ENCODE results near the gene ATP10D. TPM values are rescaled to one million over a fixed set of nuclear protein-coding genes. Genes with fewer than 3 reads are reported as not detected.

The ATP10D gene
- total and polyA plus RNA-seq, 9 of the 15 experiments (the other 6 are each of a cell fraction or from before 2014, with no cell fraction given) = 0.10 to 0.36 (median 0.19) TPM; not detected in 1

- H3K36me3 ChIP-seq (ENCODE audit: control insufficient read depth, insufficient read depth, low read length) = no peaks in the 10 kb centered on the region
- no peak overlapping the region for H3K4me2 ChIP-seq (ENCODE audit: insufficient read depth, low read length)
- ATAC-seq (no peak), FAIRE-seq (no peak), DNase-seq (ENCODE audit: extremely low read depth in 1 of 4, low spot score in 3 of 4) (no peak)
- no peak overlapping the region for H3K9ac ChIP-seq (ENCODE audit: insufficient read depth in 1 of 2, low read depth in 2 of 2, low read length in 2 of 2)
- TF ChIP-seq JUN (IDR thresholded peaks at IDR 0.05; ENCODE audit: borderline replicate concordance, low read depth, low read length) (no peak), JUN (CRISPR knock-in tag; IDR thresholded peaks at IDR 0.05; ENCODE audit: borderline replicate concordance) (no peak), ZBTB17 (CRISPR knock-in tag; IDR thresholded peaks at IDR 0.05) (no peak), ETV5 (CRISPR knock-in tag; IDR thresholded peaks at IDR 0.05; ENCODE audit: low read depth) (no peak), BACH1 (tag; IDR thresholded peaks at IDR 0.05) (no peak), CBX1 (IDR thresholded peaks at IDR 0.05; ENCODE audit: low read depth) (no peak), XRCC4 (IDR thresholded peaks at IDR 0.05; ENCODE audit: extremely low read depth, insufficient read depth, insufficient read length) (no peak), PTBP1 (IDR thresholded peaks at IDR 0.05; ENCODE audit: low read depth, low read length) (no peak)
- H4K20me1 ChIP-seq (replicated peaks; ENCODE audit: control insufficient read depth, insufficient read depth, low read length) = no peaks in the 10 kb centered on the region
- no peak overlapping the region for H2AFZ ChIP-seq (ENCODE audit: low read depth, low read length)
- H3K79me2 ChIP-seq (ENCODE audit: control insufficient read depth, insufficient read depth, low read length) = no peaks in the 10 kb centered on the region
- no peak overlapping the region for H3K4me3 ChIP-seq
- in situ Hi-C loops (cut with MboI) = no loop called here
- POLR2A ChIA-PET = no interaction called here
- no peaks in the 10 kb centered on the region for H3K4me1 ChIP-seq (replicated peaks in 1 of 2; ENCODE audit: control insufficient read depth in 2 of 2, insufficient read depth in 2 of 2, low read length in 2 of 2)
- intact Hi-C loops (cut with micrococcal nuclease) = no loop called here
- 0% methylated on average over 1 of the region's 1 CpG for WGBS (ENCODE audit: insufficient coverage, low coverage, missing lambda C conversion rate)
- H3K9me1 ChIP-seq (ENCODE audit: control insufficient read depth, insufficient read depth, low read length) = no peaks in the 10 kb centered on the region
- H3K9me3 ChIP-seq (replicated peaks; ENCODE audit: control insufficient read depth, insufficient read depth, low read depth, low read length) = no peaks in the 10 kb centered on the region
- peaks cover 5 to 16% of the 10 kb centered on the region in 2 experiments; a peak in 4 of 5 replicates for H3K27me3 ChIP-seq (ENCODE audit: control insufficient read depth in 2 of 2, insufficient read depth in 2 of 2, low read length in 2 of 2)
- CTCF ChIA-PET (ENCODE audit: low intra/inter-chr PET ratio) = no interaction called here
- no peak overlapping the region for H3K27ac ChIP-seq (ENCODE audit: extremely low read depth, low read depth, low read length)
- BruUV-seq (replicated peaks) = no TSS peak
These were observed 9.7 kb upstream of the ATP10D start for GRCh38 chr4:47475411-47475810.

GRCh38 chr4:47478804-47479203 is 6.3 kb upstream of the ATP10D start:
- DNase-seq (ENCODE audit: extremely low read depth in 1 of 4, low spot score in 3 of 4) = no peak
- Histone ChIP-seq H4K20me1 (replicated peaks; ENCODE audit: control insufficient read depth, insufficient read depth, low read length) (no peaks in the 10 kb centered on the region), H3K4me3 (no peak overlapping the region), H3K27ac (ENCODE audit: extremely low read depth, low read depth, low read length) (no peak overlapping the region), H3K36me3 (ENCODE audit: control insufficient read depth, insufficient read depth, low read length) (no peaks in the 10 kb centered on the region), H3K9me3 (replicated peaks; ENCODE audit: control insufficient read depth, insufficient read depth, low read depth, low read length) (no peaks in the 10 kb centered on the region), H2AFZ (ENCODE audit: low read depth, low read length) (no peak overlapping the region), H3K4me2 (ENCODE audit: insufficient read depth, low read length) (no peak overlapping the region), H3K4me1 (replicated peaks in 1 of 2; ENCODE audit: control insufficient read depth in 2 of 2, insufficient read depth in 2 of 2, low read length in 2 of 2) (no peaks in the 10 kb centered on the region; a peak in 1 of 5 replicates), H3K27me3 (ENCODE audit: control insufficient read depth in 2 of 2, insufficient read depth in 2 of 2, low read length in 2 of 2) (peaks cover 5 to 9% of the 10 kb centered on the region in 2 experiments; a peak in 4 of 5 replicates), H3K9me1 (ENCODE audit: control insufficient read depth, insufficient read depth, low read length) (no peaks in the 10 kb centered on the region), H3K79me2 (ENCODE audit: control insufficient read depth, insufficient read depth, low read length) (no peaks in the 10 kb centered on the region), H3K9ac (ENCODE audit: insufficient read depth in 1 of 2, low read depth in 2 of 2, low read length in 2 of 2) (no peak overlapping the region)
- no peak for ATAC-seq
- BruUV-seq (replicated peaks) = no TSS peak
- ChIA-PET CTCF (ENCODE audit: low intra/inter-chr PET ratio) (no interaction called here), POLR2A (no interaction called here)
- intact Hi-C loops (cut with micrococcal nuclease) (no loop called here), in situ Hi-C loops (cut with MboI) (no loop called here)
- WGBS (ENCODE audit: insufficient coverage, low coverage, missing lambda C conversion rate) = 0% methylated on average over 4 of the region's 4 CpGs
- no peak for TF ChIP-seq DIDO1 (tag; IDR thresholded peaks at IDR 0.05; ENCODE audit: low read depth)
- FAIRE-seq = no peak
